ENCODE results near the gene CTNNA2. TPM values are rescaled to one million over a fixed set of nuclear protein-coding genes. Genes with fewer than 3 reads are reported as not detected.

The CTNNA2 gene
- total and polyA plus RNA-seq, 7 experiments from 2014 or later: not detected

GRCh38 chr2:80167284-80167808, 654.5 kb downstream of the CTNNA2 start:
- POLR2A ChIA-PET: no interaction called here
- H3K9me3 Mint-ChIP-seq: peaks cover 0 to 10% (median 5%) of the 10 kb centered on the region in 11 donors
- intact Hi-C loops (cut with micrococcal nuclease): no loop called here
- Histone ChIP-seq H3K27ac (ENCODE audit: low read depth, low read length) (no peak overlapping the region), H3K4me3 (ENCODE audit: low read length) (no peak overlapping the region), H3K4me1 (ENCODE audit: control insufficient read depth in 2 of 2, insufficient read depth in 2 of 2, low read length in 2 of 2) (no peaks in the 10 kb centered on the region), H3K27me3 (ENCODE audit: control insufficient read depth in 2 of 2, insufficient read depth in 2 of 2, low read length in 2 of 2) (no peaks in the 10 kb centered on the region), H3K36me3 (ENCODE audit: control insufficient read depth in 2 of 3, insufficient read depth in 3 of 3, low read length in 3 of 3) (no peaks in the 10 kb centered on the region), H3K9me3 (ENCODE audit: control insufficient read depth in 2 of 3, low read length in 3 of 3) (no peaks in the 10 kb centered on the region)
- H3K27me3 Mint-ChIP-seq: no peaks in the 10 kb centered on the region
- H3K36me3 Mint-ChIP-seq: no peaks in the 10 kb centered on the region
- no peak overlapping the region for H3K4me3 Mint-ChIP-seq
- CTCF ChIA-PET: no interaction called here
- DNase-seq (no peak), ATAC-seq (no peak)
- no peak overlapping the region for H3K27ac Mint-ChIP-seq
- H3K4me1 Mint-ChIP-seq: no peaks in the 10 kb centered on the region

- ChIA-PET CTCF (no interaction called here), POLR2A (no interaction called here)
- DNase-seq (no peak), ATAC-seq (no peak)
- H3K4me1 ChIP-seq (ENCODE audit: control insufficient read depth in 2 of 2, insufficient read depth in 2 of 2, low read length in 2 of 2): no peaks in the 10 kb centered on the region
- no peak overlapping the region for H3K4me3 ChIP-seq (ENCODE audit: low read length)
- no peaks in the 10 kb centered on the region for H3K27me3 Mint-ChIP-seq
- H3K9me3 Mint-ChIP-seq: peaks cover 0 to 15% (median 5%) of the 10 kb centered on the region in 11 donors
- H3K36me3 Mint-ChIP-seq: peaks cover 0 to 3% (median 0%) of the 10 kb centered on the region in 5 donors
- H3K9me3 ChIP-seq (ENCODE audit: control insufficient read depth in 2 of 3, low read length in 3 of 3): no peaks in the 10 kb centered on the region
- no peaks in the 10 kb centered on the region for H3K27me3 ChIP-seq (ENCODE audit: control insufficient read depth in 2 of 2, insufficient read depth in 2 of 2, low read length in 2 of 2)
- no peaks in the 10 kb centered on the region for H3K36me3 ChIP-seq (ENCODE audit: control insufficient read depth in 2 of 3, insufficient read depth in 3 of 3, low read length in 3 of 3)
- intact Hi-C loops (cut with micrococcal nuclease): no loop called here
- H3K27ac ChIP-seq (ENCODE audit: low read depth, low read length): no peak overlapping the region
- no peak overlapping the region for H3K4me3 Mint-ChIP-seq
- no peaks in the 10 kb centered on the region for H3K4me1 Mint-ChIP-seq
- H3K27ac Mint-ChIP-seq: no peak overlapping the region
These were observed 655.2 kb downstream of the CTNNA2 start for GRCh38 chr2:80168037-80168436.

GRCh38 chr2:80168801-80169200, 656.0 kb downstream of the CTNNA2 start:
- H3K4me1 Mint-ChIP-seq: no peaks in the 10 kb centered on the region

GRCh38 chr2:80169811-80170594, 657.2 kb downstream of the CTNNA2 start:
- POLR2A ChIA-PET: no interaction called here
- Mint-ChIP-seq H3K27me3 (no peaks in the 10 kb centered on the region), H3K4me3 (no peak overlapping the region), H3K27ac (no peak overlapping the region), H3K36me3 (peaks cover 0 to 3% (median 0%) of the 10 kb centered on the region in 5 donors), H3K9me3 (peaks cover 0 to 16% (median 6%) of the 10 kb centered on the region in 11 donors), H3K4me1 (no peaks in the 10 kb centered on the region)
- CTCF ChIA-PET: no interaction called here
- Histone ChIP-seq H3K4me1 (ENCODE audit: control insufficient read depth in 2 of 2, insufficient read depth in 2 of 2, low read length in 2 of 2) (no peaks in the 10 kb centered on the region), H3K36me3 (ENCODE audit: control insufficient read depth in 2 of 3, insufficient read depth in 3 of 3, low read length in 3 of 3) (no peaks in the 10 kb centered on the region), H3K4me3 (ENCODE audit: low read length) (no peak overlapping the region), H3K27me3 (ENCODE audit: control insufficient read depth in 2 of 2, insufficient read depth in 2 of 2, low read length in 2 of 2) (no peaks in the 10 kb centered on the region), H3K9me3 (ENCODE audit: control insufficient read depth in 2 of 3, low read length in 3 of 3) (no peaks in the 10 kb centered on the region), H3K27ac (ENCODE audit: low read depth, low read length) (no peak overlapping the region)
- DNase-seq: no peak
- intact Hi-C loops (cut with micrococcal nuclease): no loop called here
- ATAC-seq: no peak

More at GRCh38 chr2:80168801-80169200, 656.0 kb downstream of the CTNNA2 start:
- ATAC-seq: no peak
- Mint-ChIP-seq H3K4me3 (no peak overlapping the region), H3K9me3 (peaks cover 0 to 15% (median 5%) of the 10 kb centered on the region in 11 donors), H3K36me3 (peaks cover 0 to 3% (median 0%) of the 10 kb centered on the region in 5 donors), H3K27me3 (no peaks in the 10 kb centered on the region), H3K27ac (no peak overlapping the region)
- no peak for DNase-seq
- intact Hi-C loops (cut with micrococcal nuclease): no loop called here
- Histone ChIP-seq H3K27ac (ENCODE audit: low read depth, low read length) (no peak overlapping the region), H3K4me1 (ENCODE audit: control insufficient read depth in 2 of 2, insufficient read depth in 2 of 2, low read length in 2 of 2) (no peaks in the 10 kb centered on the region), H3K9me3 (ENCODE audit: control insufficient read depth in 2 of 3, low read length in 3 of 3) (no peaks in the 10 kb centered on the region), H3K36me3 (ENCODE audit: control insufficient read depth in 2 of 3, insufficient read depth in 3 of 3, low read length in 3 of 3) (no peaks in the 10 kb centered on the region), H3K4me3 (ENCODE audit: low read length) (no peak overlapping the region), H3K27me3 (ENCODE audit: control insufficient read depth in 2 of 2, insufficient read depth in 2 of 2, low read length in 2 of 2) (no peaks in the 10 kb centered on the region)
- CTCF ChIA-PET: no interaction called here
- POLR2A ChIA-PET: interaction anchor here (0.5 kb wide), 1 partner anchor 20 kb away, joined by 3 read pairs; no protein-coding TSS in a partner anchor

- no peaks in the 10 kb centered on the region for H3K27me3 ChIP-seq (ENCODE audit: control insufficient read depth in 2 of 2, insufficient read depth in 2 of 2, low read length in 2 of 2)
- no peaks in the 10 kb centered on the region for H3K9me3 ChIP-seq (ENCODE audit: control insufficient read depth in 2 of 3, low read length in 3 of 3)
- Mint-ChIP-seq H3K36me3 (no peaks in the 10 kb centered on the region), H3K4me1 (no peaks in the 10 kb centered on the region), H3K4me3 (no peak overlapping the region), H3K9me3 (peaks cover 2 to 29% (median 11%) of the 10 kb centered on the region in 11 donors), H3K27ac (no peak overlapping the region), H3K27me3 (no peaks in the 10 kb centered on the region)
- H3K27ac ChIP-seq (ENCODE audit: low read depth, low read length): no peak overlapping the region
- intact Hi-C loops (cut with micrococcal nuclease): no loop called here
- H3K4me3 ChIP-seq (ENCODE audit: low read length): no peak overlapping the region
- DNase-seq: no peak
- no peak for ATAC-seq
- CTCF ChIA-PET: no interaction called here
- no peaks in the 10 kb centered on the region for H3K36me3 ChIP-seq (ENCODE audit: control insufficient read depth in 2 of 3, insufficient read depth in 3 of 3, low read length in 3 of 3)
- no peaks in the 10 kb centered on the region for H3K4me1 ChIP-seq (ENCODE audit: control insufficient read depth in 2 of 2, insufficient read depth in 2 of 2, low read length in 2 of 2)
- POLR2A ChIA-PET: no interaction called here
These were observed 672.2 kb downstream of the CTNNA2 start for GRCh38 chr2:80185091-80185490.

- Histone ChIP-seq H3K27me3 (ENCODE audit: control insufficient read depth in 2 of 2, insufficient read depth in 2 of 2, low read length in 2 of 2) (no peaks in the 10 kb centered on the region), H3K4me1 (ENCODE audit: control insufficient read depth in 2 of 2, insufficient read depth in 2 of 2, low read length in 2 of 2) (no peaks in the 10 kb centered on the region), H3K4me3 (ENCODE audit: low read length) (no peak overlapping the region), H3K36me3 (ENCODE audit: control insufficient read depth in 2 of 3, insufficient read depth in 3 of 3, low read length in 3 of 3) (no peaks in the 10 kb centered on the region), H3K9me3 (ENCODE audit: control insufficient read depth in 2 of 3, low read length in 3 of 3) (no peaks in the 10 kb centered on the region), H3K27ac (ENCODE audit: low read depth, low read length) (no peak overlapping the region)
- Mint-ChIP-seq H3K4me1 (no peaks in the 10 kb centered on the region), H3K9me3 (peaks cover 0 to 21% (median 4%) of the 10 kb centered on the region in 11 donors), H3K27ac (no peak overlapping the region), H3K27me3 (no peaks in the 10 kb centered on the region), H3K36me3 (no peaks in the 10 kb centered on the region), H3K4me3 (no peak overlapping the region)
- ChIA-PET CTCF (no interaction called here), POLR2A (no interaction called here)
- intact Hi-C loops (cut with micrococcal nuclease): no loop called here
- DNase-seq (no peak), ATAC-seq (no peak)
These were observed 673.4 kb downstream of the CTNNA2 start for GRCh38 chr2:80186262-80186661.

- CTCF ChIA-PET: no interaction called here
- H3K4me1 Mint-ChIP-seq: no peaks in the 10 kb centered on the region
- no peak overlapping the region for H3K4me3 ChIP-seq (ENCODE audit: low read length)
- DNase-seq (no peak), ATAC-seq (no peak)
- peaks cover 0 to 24% (median 5%) of the 10 kb centered on the region in 11 donors for H3K9me3 Mint-ChIP-seq
- H3K27ac ChIP-seq (ENCODE audit: low read depth, low read length): no peak overlapping the region
- H3K4me1 ChIP-seq (ENCODE audit: control insufficient read depth in 2 of 2, insufficient read depth in 2 of 2, low read length in 2 of 2): no peaks in the 10 kb centered on the region
- no peaks in the 10 kb centered on the region for H3K9me3 ChIP-seq (ENCODE audit: control insufficient read depth in 2 of 3, low read length in 3 of 3)
- no peaks in the 10 kb centered on the region for H3K36me3 Mint-ChIP-seq
- H3K27me3 Mint-ChIP-seq: no peaks in the 10 kb centered on the region
- H3K27ac Mint-ChIP-seq: no peak overlapping the region
- no peaks in the 10 kb centered on the region for H3K27me3 ChIP-seq (ENCODE audit: control insufficient read depth in 2 of 2, insufficient read depth in 2 of 2, low read length in 2 of 2)
- POLR2A ChIA-PET: no interaction called here
- no peak overlapping the region for H3K4me3 Mint-ChIP-seq
- intact Hi-C loops (cut with micrococcal nuclease): no loop called here
- H3K36me3 ChIP-seq (ENCODE audit: control insufficient read depth in 2 of 3, insufficient read depth in 3 of 3, low read length in 3 of 3): no peaks in the 10 kb centered on the region
These were observed 674.3 kb downstream of the CTNNA2 start for GRCh38 chr2:80187156-80187555.
